GM21528 (cell line): ENCODE measurements around the gene ALKBH6.
A peak's percentile ranks its signal among the peaks of the same experiment; 100 is the strongest.
"Not testable (repeated sequence)": the region's sequence is repeated elsewhere in the genome, so short reads cannot be mapped to it uniquely, and the experiment has no call there.

Experiments used
- ATAC-seq: cut with Tn5 transposase; IDR thresholded peaks from one replicate; pipeline ENCODE4 v1.9.1; 2021; ENCODE audit warnings: mild to moderate bottlenecking, moderate library complexity; ENCODE audit not compliant: unreplicated experiment, low FRiP score

The ALKBH6 gene

DNA sequence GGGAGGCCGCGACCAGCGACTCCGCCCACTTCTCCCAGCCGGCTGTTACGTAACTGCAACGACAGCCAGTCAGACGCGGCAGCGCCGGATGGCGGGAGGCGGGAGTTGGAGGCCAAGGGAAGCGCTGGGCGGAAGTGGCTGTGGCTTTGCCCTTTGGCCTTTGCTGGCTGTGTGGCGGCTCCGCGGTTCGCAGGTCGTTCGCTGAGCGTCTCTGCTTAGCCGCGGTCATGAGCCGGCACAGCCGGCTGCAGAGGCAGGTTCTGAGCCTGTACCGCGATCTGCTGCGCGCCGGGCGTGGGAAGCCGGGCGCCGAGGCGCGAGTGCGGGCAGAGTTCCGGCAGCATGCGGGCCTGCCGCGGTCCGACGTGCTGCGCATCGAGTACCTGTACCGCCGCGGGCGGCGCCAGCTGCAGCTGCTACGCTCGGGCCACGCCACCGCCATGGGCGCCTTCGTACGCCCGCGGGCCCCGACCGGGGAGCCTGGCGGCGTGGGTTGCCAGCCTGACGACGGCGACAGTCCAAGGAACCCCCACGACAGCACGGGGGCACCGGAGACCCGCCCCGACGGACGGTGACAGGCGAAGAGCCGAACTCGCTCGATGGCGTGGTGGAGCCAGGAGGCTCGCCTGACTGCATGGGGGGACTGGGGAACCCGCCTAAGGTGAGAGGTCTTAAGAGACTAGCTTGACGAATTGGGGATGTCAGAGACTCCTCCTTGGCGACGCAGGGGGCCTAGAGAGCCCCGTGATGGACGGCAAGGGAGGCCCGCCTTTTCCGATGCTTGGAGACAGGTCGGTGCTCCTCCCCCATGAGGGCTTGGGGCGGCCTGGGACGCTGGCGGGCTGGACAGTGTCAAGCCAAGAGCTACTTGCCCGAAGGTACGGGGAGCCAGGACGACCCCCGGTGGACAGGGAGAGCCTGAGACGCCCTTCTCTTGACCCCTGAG lies 18.7 kb downstream of the ALKBH6 start, which contains the start of gene SDHAF1:
TSS of gene SDHAF1 (plus strand) at position 141 of the 946 bp plus-strand sequence. CDS start at position 228, 87 bp downstream.
- ATAC-seq = peak; percentile 76

DNA sequence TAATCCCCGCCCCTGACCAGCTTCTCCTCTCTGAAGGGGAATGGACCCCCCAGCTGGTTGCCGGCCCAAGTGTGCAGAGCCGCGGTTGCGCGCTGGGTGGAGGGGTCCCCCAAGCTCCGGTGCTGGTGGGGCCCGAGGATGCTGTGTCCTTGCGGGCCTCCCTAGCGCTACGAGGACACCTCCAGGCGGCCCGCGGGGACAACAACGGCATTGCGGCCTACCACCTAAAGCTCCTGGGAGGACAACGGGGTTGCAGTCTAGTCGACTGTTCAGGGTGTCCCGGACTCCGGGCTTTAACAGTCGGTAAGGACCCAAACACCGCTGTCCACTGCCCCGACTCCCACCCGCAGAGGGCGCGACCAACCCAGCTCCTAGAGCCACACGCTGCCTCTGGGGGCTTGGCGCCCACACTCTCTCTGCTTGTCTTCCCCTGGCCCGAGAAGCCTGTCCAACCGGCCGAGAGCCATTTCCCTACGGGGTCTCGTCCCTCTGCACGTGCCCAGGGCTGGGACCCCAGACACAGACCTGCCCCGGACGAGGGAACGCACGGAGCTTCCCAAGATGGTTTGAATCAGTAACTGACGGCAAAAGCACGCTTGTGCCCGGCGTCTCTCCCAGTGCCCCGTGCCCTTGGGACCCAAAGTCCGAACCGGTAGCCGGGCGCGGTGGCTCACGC lies 20.0 kb downstream of the ALKBH6 start:
- no peak for ATAC-seq

DNA sequence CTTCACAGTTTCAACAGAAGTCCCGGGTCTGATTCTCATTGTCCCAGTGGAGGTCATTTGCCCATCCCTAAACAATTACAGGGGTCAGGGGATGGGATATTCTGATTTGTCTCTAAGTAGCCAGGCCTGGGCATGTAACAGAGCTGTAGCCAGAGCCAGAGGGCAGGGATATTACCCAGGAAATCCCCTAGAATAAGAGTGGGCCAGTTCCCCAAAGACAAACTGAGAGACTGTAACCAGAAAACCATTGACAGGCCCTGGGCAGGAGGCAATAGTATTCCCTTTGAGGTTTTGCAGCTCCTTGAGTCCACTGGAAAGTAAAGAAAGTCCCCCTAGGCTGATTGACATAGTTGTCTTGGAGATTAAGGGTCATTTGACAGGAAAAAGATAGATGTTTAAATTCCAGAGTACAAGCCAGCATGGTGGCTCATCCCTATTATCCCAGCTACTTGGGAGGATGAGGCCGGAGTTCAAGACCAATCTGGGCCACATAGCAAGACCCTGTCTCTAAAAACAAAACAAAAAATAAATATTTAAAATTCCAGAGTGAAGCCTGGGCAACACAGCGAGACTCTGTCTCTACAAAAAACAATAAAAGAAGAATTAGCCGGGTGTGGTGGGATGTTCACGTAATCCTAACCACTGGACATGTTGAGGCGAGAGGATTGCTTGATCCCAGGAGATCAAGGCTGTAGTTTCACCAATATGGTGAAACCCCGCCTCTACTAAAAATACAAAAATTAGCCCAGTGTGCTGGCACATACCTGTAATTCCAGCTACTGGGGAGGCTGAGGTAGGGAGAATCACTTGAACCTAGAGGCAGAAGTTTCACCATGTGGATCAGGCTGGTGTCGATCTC lies 20.9 kb downstream of the ALKBH6 start:
- no peak for ATAC-seq

- ATAC-seq = no peak
Observed at GRCh38 chr19:35991731-35992450, 22.1 kb downstream of the ALKBH6 start.

- no peak for ATAC-seq
Observed at GRCh38 chr19:35990771-35991730, 23.0 kb downstream of the ALKBH6 start.

- ATAC-seq = no peak
Observed at GRCh38 chr19:35990156-35990555, 23.9 kb downstream of the ALKBH6 start.

GRCh38 chr19:35988824-35989223 lies 25.2 kb downstream of the ALKBH6 start:
- ATAC-seq = no peak

- ATAC-seq = no peak
Observed at GRCh38 chr19:35987571-35987896, 26.5 kb downstream of the ALKBH6 start.

GRCh38 chr19:35986664-35987570 lies 27.1 kb downstream of the ALKBH6 start:
- ATAC-seq = no peak

- ATAC-seq = no peak
Observed at GRCh38 chr19:35986111-35986510, 27.9 kb downstream of the ALKBH6 start.

GRCh38 chr19:35983177-35983576 lies 30.8 kb downstream of the ALKBH6 start:
- no peak for ATAC-seq

GRCh38 chr19:35980997-35981396 lies 33.0 kb downstream of the ALKBH6 start:
- not testable (repeated sequence) for ATAC-seq

DNA sequence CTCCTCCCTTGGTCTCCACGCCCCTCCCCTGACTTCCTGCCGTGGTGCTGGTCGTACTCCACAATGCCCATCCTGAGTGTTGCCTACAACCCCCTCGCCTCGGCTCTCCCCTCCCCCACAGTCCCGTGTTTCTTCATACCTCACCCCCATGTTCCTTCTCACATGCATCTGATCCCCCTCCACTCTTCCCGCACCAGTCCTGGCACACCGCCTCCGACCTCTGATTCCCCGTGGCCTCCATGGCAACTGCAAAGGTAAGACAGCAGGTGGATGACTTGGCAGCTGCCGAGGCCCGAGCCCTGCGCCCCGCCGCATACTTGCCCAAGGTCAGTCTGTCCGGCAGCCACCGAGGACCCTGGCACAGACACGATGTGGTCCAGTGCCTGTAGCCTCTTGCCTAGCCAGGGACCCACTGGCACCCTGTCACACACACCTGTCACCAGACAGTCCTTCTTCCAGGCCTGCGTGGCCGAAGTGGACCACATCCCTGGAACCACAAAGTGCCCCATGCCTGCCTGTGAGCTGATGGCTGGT lies 35.1 kb downstream of the ALKBH6 start:
- ATAC-seq = no peak

DNA sequence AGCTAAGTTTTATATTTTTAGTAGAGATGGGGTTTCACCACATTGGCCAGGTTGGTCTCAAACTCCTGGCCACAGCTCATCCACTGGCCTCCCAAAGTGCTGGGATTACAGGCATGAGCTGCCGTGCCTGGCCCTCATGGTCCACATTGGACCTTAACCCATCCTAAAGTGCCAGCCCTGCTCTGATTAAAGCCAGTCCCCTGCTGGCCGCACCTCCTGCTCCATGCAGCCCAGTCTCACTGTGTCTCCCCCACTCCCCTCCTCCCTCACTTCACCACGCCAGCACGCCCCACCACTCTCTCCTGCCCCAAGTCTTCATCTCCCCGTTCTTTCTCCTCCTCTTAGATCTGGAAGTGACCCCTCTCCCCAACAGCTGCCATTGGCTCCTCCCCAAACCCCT lies 35.7 kb downstream of the ALKBH6 start:
- no peak for ATAC-seq

- no peak for ATAC-seq
Observed at GRCh38 chr19:35977446-35978222, 36.4 kb downstream of the ALKBH6 start.

- ATAC-seq = no peak
Observed at GRCh38 chr19:35975608-35976214, 38.3 kb downstream of the ALKBH6 start.

DNA sequence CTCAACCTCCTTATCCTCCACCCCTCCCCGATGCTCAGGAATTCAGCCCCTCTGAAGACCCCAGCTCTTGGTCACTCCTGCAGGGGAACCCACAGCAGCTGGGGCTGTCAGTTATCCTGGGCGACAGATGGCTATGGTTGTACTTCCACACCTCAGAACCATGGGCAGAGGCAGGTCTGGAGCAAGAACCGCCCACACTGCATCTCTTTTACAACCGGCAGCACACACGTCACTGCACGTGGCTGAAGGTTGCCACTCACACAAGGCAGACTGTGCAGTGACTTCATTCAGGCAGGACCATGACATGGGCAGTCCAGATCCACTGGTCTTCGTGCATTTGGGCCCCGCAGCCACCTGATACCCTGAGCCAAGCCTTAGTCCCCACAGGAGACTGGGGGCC lies 40.5 kb downstream of the ALKBH6 start:
- ATAC-seq = no peak
